ENCODE data around the gene GALNT18. TPM values are rescaled to one million over a fixed set of nuclear protein-coding genes. Genes with fewer than 3 reads are reported as not detected.

The GALNT18 gene
- total RNA-seq, 1 experiment from 2014 or later, result 14.1 TPM

DNA sequence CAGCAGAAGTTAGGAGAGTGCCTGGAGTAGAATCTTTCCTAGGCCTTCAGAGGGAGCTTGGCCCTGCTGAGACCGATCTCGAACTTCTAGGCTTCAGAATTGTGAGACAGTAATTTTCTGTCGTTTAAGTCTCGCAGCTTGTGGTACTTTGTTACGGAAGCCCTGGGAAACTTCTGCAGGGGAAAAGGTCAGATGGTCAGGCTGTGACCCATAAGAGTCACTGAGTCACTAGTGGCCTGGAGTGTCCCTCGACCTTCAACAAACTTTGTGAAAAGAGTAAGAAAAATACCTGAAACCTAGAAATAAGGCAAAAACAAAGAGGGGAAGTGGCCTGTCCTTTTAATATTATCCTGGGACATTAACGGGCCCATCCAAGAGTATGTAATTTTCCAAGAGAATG lies 303.3 kb downstream of the GALNT18 start:
- Mint-ChIP-seq H3K9me3 (ENCODE audit: unreplicated experiment) (no peaks in the 10 kb centered on the region), H3K27me3 (ENCODE audit: insufficient read depth, unreplicated experiment) (no peaks in the 10 kb centered on the region), H3K27ac (ENCODE audit: low read depth, unreplicated experiment) (no peak overlapping the region), H3K36me3 (ENCODE audit: insufficient read depth, unreplicated experiment) (peaks cover 5% of the 10 kb centered on the region), H3K4me3 (ENCODE audit: unreplicated experiment) (no peak overlapping the region), H3K4me1 (ENCODE audit: insufficient read depth, unreplicated experiment) (peaks cover under 1% of the 10 kb centered on the region)
- intact Hi-C loops (cut with micrococcal nuclease), result no loop called here
- DNase-seq (ENCODE audit: unreplicated experiment), result no peak
- BruUV-seq (replicated peaks), result no TSS peak
- TF ChIP-seq, protein P1, sequence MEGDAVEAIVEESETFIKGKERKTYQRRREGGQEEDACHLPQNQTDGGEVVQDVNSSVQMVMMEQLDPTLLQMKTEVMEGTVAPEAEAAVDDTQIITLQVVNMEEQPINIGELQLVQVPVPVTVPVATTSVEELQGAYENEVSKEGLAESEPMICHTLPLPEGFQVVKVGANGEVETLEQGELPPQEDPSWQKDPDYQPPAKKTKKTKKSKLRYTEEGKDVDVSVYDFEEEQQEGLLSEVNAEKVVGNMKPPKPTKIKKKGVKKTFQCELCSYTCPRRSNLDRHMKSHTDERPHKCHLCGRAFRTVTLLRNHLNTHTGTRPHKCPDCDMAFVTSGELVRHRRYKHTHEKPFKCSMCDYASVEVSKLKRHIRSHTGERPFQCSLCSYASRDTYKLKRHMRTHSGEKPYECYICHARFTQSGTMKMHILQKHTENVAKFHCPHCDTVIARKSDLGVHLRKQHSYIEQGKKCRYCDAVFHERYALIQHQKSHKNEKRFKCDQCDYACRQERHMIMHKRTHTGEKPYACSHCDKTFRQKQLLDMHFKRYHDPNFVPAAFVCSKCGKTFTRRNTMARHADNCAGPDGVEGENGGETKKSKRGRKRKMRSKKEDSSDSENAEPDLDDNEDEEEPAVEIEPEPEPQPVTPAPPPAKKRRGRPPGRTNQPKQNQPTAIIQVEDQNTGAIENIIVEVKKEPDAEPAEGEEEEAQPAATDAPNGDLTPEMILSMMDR (IDR thresholded peaks at IDR 0.05; ENCODE audit: unreplicated experiment), result no peak
- CTCF ChIA-PET, result no interaction called here
- POLR2A ChIA-PET, result no interaction called here

DNA sequence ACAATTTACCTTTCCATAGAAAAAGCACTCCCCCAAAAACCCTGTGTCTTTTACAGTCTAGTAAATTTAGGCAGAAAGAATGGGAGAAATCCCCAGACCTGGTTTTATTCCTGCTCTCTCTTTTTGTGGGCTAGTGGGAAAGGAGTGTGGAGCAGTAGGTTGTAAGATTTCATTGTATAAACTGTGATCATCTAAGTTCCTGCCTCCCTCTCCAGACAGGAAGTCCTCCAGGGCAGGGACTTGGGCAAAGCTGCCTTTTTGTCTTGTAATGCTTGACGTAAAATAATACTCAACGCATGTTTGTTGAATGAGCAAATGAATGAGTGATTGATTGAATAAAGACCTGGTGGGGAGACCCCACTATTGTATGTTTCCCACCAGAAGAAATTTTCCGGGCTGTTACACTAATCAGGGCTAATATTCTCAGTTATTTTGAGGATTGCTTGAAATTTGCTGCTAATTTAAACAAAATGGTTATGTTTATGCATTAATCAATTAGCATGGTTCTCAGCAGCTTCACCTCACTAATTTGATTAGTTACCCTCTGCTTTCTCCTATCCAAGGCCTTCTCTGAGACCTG lies 305.1 kb downstream of the GALNT18 start:
- no TSS peak for BruUV-seq (replicated peaks)
- no peak for DNase-seq (ENCODE audit: unreplicated experiment)
- ChIA-PET POLR2A (interaction anchor here (0.6 kb wide), 1 partner anchor 56 kb away, joined by 3 read pairs; no protein-coding TSS in a partner anchor), CTCF (interaction anchor here (0.6 kb wide), 1 partner anchor 383 kb away, joined by 3 read pairs; no protein-coding TSS in a partner anchor)
- H3K36me3 Mint-ChIP-seq (ENCODE audit: insufficient read depth, unreplicated experiment), result peaks cover 5% of the 10 kb centered on the region
- no peaks in the 10 kb centered on the region for H3K27me3 Mint-ChIP-seq (ENCODE audit: insufficient read depth, unreplicated experiment)
- no peak overlapping the region for H3K4me3 Mint-ChIP-seq (ENCODE audit: unreplicated experiment)
- H3K4me1 Mint-ChIP-seq (ENCODE audit: insufficient read depth, unreplicated experiment), result no peaks in the 10 kb centered on the region
- intact Hi-C loops (cut with micrococcal nuclease), result no loop called here
- no peaks in the 10 kb centered on the region for H3K9me3 Mint-ChIP-seq (ENCODE audit: unreplicated experiment)
- H3K27ac Mint-ChIP-seq (ENCODE audit: low read depth, unreplicated experiment), result no peak overlapping the region
- TF ChIP-seq, protein P1 (IDR thresholded peaks at IDR 0.05; ENCODE audit: unreplicated experiment), result no peak

DNA sequence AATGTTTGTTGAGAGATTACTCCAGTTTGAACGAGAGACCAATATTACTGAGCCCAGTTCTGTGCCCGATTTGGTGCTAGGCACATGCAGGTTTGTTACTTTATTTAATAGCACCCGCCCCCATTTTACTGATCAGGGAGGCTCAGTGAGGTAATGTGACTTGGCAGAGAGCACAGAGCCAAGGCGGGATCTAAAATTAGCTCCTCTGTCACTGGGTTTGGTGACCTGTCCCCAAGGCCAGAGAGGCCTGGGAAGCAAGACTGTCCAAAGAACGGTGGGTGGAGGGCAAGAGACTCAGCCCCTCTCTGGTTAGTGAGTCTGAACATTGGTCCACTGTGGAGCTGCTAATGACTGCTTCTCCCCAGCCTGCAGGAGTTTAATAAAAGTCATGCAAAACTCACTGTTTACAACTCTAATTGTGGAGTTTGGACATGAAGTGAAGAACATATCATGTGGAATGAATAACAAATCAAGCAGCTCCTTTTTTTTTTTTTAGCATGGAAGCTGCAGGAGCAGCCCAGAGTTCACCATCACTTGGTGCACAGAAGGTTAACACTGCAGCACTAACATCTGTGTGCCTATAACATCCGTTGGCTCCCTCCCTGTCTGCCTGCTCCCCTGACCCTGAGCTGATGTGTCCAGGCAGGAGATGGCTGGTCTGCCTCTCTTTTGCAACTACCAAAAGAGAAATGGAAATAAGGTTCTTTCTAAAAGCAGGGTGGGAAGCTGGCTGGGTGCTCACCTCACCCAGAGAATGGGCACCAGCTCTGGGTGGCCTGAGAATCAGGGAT lies 307.7 kb downstream of the GALNT18 start:
- CTCF ChIA-PET, result interaction anchor here (0.5 to 0.6 kb wide), 3 partner anchors 10 to 553 kb away, joined by 3 to 4 read pairs (median 3); no protein-coding TSS in a partner anchor
- Mint-ChIP-seq H3K4me3 (ENCODE audit: unreplicated experiment) (no peak overlapping the region), H3K36me3 (ENCODE audit: insufficient read depth, unreplicated experiment) (no peaks in the 10 kb centered on the region), H3K4me1 (ENCODE audit: insufficient read depth, unreplicated experiment) (no peaks in the 10 kb centered on the region), H3K27ac (ENCODE audit: low read depth, unreplicated experiment) (peak overlapping the region; percentile 50), H3K27me3 (ENCODE audit: insufficient read depth, unreplicated experiment) (no peaks in the 10 kb centered on the region), H3K9me3 (ENCODE audit: unreplicated experiment) (no peaks in the 10 kb centered on the region)
- TF ChIP-seq, protein P1 (IDR thresholded peaks at IDR 0.05; ENCODE audit: unreplicated experiment), result no peak
- no peak for DNase-seq (ENCODE audit: unreplicated experiment)
- intact Hi-C loops (cut with micrococcal nuclease), result no loop called here
- no TSS peak for BruUV-seq (replicated peaks)
- POLR2A ChIA-PET, result no interaction called here

DNA sequence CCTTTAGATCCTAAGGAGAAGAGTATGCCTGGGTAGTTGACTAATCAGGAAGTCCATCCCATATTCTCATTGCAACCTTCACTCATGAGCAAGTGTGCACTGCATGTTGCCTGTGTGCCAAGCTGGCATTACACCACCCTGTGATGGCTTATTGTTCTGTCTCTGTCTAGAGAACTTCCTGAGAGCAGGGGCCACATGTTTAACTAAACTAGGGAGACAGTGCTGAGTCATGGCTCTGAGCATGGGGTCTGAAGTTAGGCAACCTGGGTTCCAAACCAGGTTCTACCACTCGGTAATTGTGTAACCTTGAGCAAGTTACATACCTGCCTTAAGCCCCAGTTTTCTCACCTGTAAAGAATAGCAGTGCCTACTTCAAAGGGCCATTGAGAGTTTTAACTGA lies 308.4 kb downstream of the GALNT18 start:
- no peaks in the 10 kb centered on the region for H3K9me3 Mint-ChIP-seq (ENCODE audit: unreplicated experiment)
- CTCF ChIA-PET, result interaction anchor here (0.5 to 0.8 kb wide), 2 partner anchors 10 to 363 kb away, joined by 3 read pairs; no protein-coding TSS in a partner anchor
- no peaks in the 10 kb centered on the region for H3K4me1 Mint-ChIP-seq (ENCODE audit: insufficient read depth, unreplicated experiment)
- no TSS peak for BruUV-seq (replicated peaks)
- no peaks in the 10 kb centered on the region for H3K27me3 Mint-ChIP-seq (ENCODE audit: insufficient read depth, unreplicated experiment)
- peak; percentile 96 for DNase-seq (ENCODE audit: unreplicated experiment)
- H3K4me3 Mint-ChIP-seq (ENCODE audit: unreplicated experiment), result no peak overlapping the region
- no peaks in the 10 kb centered on the region for H3K36me3 Mint-ChIP-seq (ENCODE audit: insufficient read depth, unreplicated experiment)
- TF ChIP-seq, protein P1 (IDR thresholded peaks at IDR 0.05; ENCODE audit: unreplicated experiment), result no peak
- peak overlapping the region; percentile 50 for H3K27ac Mint-ChIP-seq (ENCODE audit: low read depth, unreplicated experiment)
- intact Hi-C loops (cut with micrococcal nuclease), result no loop called here
- POLR2A ChIA-PET, result no interaction called here

Data from MCF 10A (cell line).